DND-41 (cell line): Measurements from ENCODE around the gene TARP.
"Not testable (repeated sequence)": the region's sequence is repeated elsewhere in the genome, so short reads cannot be mapped to it uniquely, and the experiment has no call there.

ENCODE experiments used
- EZH2 ChIP-seq: IDR thresholded peaks from 3 replicates; pipeline ENCODE4 v1.6.1; 2012; ENCODE audit warnings: borderline replicate concordance, low read depth, mild to moderate bottlenecking, moderate library complexity, low read length, inconsistent platforms; ENCODE audit not compliant: severe bottlenecking
- TF ChIP-seq, protein P1 (sequence below): IDR thresholded peaks from 2 replicates; pipeline ENCODE4 v1.5.1; 2012; ENCODE audit warnings: borderline replicate concordance, low read length, moderate library complexity, mild to moderate bottlenecking; ENCODE audit not compliant: poor library complexity, severe bottlenecking; ENCODE audit errors: extremely low read depth

DNA sequence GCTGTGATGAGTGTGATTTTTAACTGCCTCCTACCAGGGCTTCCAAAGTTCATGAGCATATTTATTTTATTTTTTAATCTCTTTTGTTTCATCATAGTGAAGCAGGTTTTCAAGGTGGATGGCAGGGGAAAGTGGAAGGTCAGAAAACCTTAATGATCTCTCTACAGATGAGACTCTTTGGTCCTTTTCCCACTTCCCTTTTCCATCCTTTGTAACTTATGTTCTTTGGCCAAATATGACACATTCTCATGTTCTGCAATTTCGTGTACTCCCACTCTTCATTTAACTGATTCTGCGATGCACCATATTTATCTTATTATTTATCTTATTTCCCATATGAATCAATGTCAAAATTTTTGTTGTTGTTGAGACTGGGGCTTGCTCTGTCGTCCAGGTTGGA is 7.5 kb downstream of the TARP start:
- TF ChIP-seq, protein P1, sequence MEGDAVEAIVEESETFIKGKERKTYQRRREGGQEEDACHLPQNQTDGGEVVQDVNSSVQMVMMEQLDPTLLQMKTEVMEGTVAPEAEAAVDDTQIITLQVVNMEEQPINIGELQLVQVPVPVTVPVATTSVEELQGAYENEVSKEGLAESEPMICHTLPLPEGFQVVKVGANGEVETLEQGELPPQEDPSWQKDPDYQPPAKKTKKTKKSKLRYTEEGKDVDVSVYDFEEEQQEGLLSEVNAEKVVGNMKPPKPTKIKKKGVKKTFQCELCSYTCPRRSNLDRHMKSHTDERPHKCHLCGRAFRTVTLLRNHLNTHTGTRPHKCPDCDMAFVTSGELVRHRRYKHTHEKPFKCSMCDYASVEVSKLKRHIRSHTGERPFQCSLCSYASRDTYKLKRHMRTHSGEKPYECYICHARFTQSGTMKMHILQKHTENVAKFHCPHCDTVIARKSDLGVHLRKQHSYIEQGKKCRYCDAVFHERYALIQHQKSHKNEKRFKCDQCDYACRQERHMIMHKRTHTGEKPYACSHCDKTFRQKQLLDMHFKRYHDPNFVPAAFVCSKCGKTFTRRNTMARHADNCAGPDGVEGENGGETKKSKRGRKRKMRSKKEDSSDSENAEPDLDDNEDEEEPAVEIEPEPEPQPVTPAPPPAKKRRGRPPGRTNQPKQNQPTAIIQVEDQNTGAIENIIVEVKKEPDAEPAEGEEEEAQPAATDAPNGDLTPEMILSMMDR: not testable (repeated sequence)
- not testable (repeated sequence) for TF ChIP-seq EZH2
